ENCODE results near the gene CD8B.

The CD8B gene

DNA sequence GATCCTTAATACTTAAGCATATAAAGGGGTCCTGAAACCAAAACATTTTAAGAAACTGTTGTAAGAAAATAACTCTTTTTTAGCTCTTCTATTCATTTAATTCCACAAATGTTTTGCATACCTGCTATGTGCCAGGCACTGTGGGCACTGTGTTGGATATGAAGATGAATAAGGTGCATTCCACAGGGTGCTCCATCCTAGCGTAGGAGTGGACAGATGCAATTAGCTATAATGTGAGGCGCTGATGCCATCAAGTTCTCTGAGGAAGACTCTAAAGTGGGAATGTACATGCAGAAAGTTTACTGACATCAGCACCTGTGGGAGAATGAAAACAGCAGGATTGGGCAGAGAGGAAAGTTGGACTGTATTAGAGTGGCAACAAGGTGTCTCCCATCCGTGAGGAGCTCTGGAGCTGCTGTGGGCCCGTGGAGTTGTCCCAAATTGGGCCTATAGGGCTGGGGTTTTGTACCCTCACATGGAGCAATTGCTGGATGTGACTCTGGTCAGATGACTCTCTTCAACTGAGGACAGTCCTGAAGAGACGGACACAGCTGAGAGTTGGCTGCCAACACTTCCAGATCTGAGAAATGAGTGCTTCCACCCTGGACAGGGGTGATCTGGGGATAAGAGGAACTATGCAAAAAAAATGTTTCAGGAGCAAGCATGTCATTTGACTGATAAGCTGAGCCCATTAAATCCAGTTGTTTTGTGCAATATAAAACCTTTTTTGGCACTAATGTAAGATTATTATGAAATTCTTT lies 93.3 kb downstream of the CD8B start:
- no peak for DNase-seq
